ENCODE results near the gene SREBF1. TPM values are rescaled to one million over a fixed set of nuclear protein-coding genes. Genes with fewer than 3 reads are reported as not detected.
A peak's percentile ranks its signal among the peaks of the same experiment; 100 is the strongest.

Gene SREBF1
- total and polyA plus RNA-seq, 2 experiments from 2014 or later = 39.6 to 85.3 TPM

GRCh38 chr17:17837966-17838962 is 1.5 kb upstream of the SREBF1 start:
- Mint-ChIP-seq H3K4me1 (peaks cover 71% of the 10 kb centered on the region), H3K27me3 (ENCODE audit: insufficient read depth, low read depth, poor library complexity) (peaks cover 42% of the 10 kb centered on the region), H3K9me3 (no peaks in the 10 kb centered on the region), H3K27ac (peak overlapping the region; percentile 99), H3K36me3 (ENCODE audit: low read depth) (peaks cover 24% of the 10 kb centered on the region), H3K4me3 (peak overlapping the region; percentile 80)
- DNase-seq (ENCODE audit: low spot score) (peak; percentile 95), ATAC-seq (peak; percentile 4)
- peaks cover 26% of the 10 kb centered on the region for H4K20me1 ChIP-seq (replicated peaks; ENCODE audit: insufficient read depth)
- peaks cover 57% of the 10 kb centered on the region for H3K4me1 ChIP-seq (ENCODE audit: insufficient read depth)
- no peaks in the 10 kb centered on the region for H3K27me3 ChIP-seq (ENCODE audit: insufficient read depth)
- H3K4me2 ChIP-seq = peak overlapping the region; percentile 93
- H3F3A ChIP-seq (replicated peaks; ENCODE audit: low read depth) = peaks cover 26% of the 10 kb centered on the region
- peak overlapping the region; percentile 98 for H3K27ac ChIP-seq (ENCODE audit: low read depth)
- no peaks in the 10 kb centered on the region for H3K9me2 ChIP-seq (ENCODE audit: insufficient read depth)
- H3K79me2 ChIP-seq (replicated peaks; ENCODE audit: insufficient read depth) = peaks cover 29% of the 10 kb centered on the region
- H3K4me3 ChIP-seq = peak overlapping the region; percentile 97; the same call in 1 of the 2 replicates
- H2AFZ ChIP-seq = no peak overlapping the region
- TF ChIP-seq ZNF331 (CRISPR knock-in tag; IDR thresholded peaks at IDR 0.05; ENCODE audit: low read depth) = no peak
- TF ChIP-seq POLR2AphosphoS5 (IDR thresholded peaks at IDR 0.05; ENCODE audit: low read depth) = peak; percentile 58
- no peak for TF ChIP-seq CREB1 (CRISPR knock-in tag; IDR thresholded peaks at IDR 0.05; ENCODE audit: low read depth)
- TF ChIP-seq EZH2 (IDR thresholded peaks at IDR 0.05; ENCODE audit: low read depth, unreplicated experiment) = no peak
- peak; percentile 60 for TF ChIP-seq ETS1 (IDR thresholded peaks at IDR 0.05)
- TF ChIP-seq NANOG (IDR thresholded peaks at IDR 0.05; ENCODE audit: borderline replicate concordance) = no peak
- TF ChIP-seq JUNB (IDR thresholded peaks at IDR 0.05; ENCODE audit: unreplicated experiment) = no peak
- no peak for TF ChIP-seq EZH2phosphoT487 (IDR thresholded peaks at IDR 0.05; ENCODE audit: unreplicated experiment)
- TF ChIP-seq STAT1 (IDR thresholded peaks at IDR 0.05; ENCODE audit: unreplicated experiment) = no peak
- TF ChIP-seq CTCF (conservative IDR thresholded peaks at IDR 0.05; ENCODE audit: low read depth in 2 of 2) = no peak
- no peak for TF ChIP-seq ZNF114 (CRISPR knock-in tag; IDR thresholded peaks at IDR 0.05)
- peak; percentile 83 for TF ChIP-seq ZNF462 (CRISPR knock-in tag; IDR thresholded peaks at IDR 0.05)
- TF ChIP-seq REST (IDR thresholded peaks at IDR 0.05; ENCODE audit: unreplicated experiment) = no peak
- no peaks in the 10 kb centered on the region for H3K36me3 ChIP-seq (ENCODE audit: insufficient read depth)
